Activated CD4-positive, CD25-positive, alpha-beta regulatory T cell (primary cell): ENCODE results near the gene ZDHHC14.
"Not testable (repeated sequence)": the region's sequence is repeated elsewhere in the genome, so short reads cannot be mapped to it uniquely, and the experiment has no call there.

Experiments used
- DNase-seq, 4 experiments: peaks; one replicate each; lab custom pipeline; 2025; lab: John Stamatoyannopoulos, UW

Gene ZDHHC14

GRCh38 chr6:157407646-157408045, 26.7 kb downstream of the ZDHHC14 start:
- no peak for DNase-seq

DNA sequence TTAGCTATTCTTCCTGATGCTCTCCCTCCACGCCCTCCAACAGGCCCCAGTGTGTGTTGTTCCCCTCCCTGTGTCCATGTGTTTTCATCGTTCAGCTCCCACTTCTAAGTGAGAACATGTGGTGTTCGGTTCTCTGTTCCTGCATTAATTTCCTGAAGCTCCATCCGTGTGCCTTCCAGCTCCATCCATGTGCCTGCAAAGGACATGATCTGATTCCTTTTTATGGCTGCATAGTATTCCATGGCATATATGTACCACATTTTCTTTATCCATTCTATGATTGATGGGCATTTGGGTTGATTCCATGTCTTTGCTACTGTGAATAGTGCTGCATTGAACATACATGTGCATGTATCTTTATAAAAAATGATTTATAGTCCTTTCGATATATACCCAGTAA, 27.4 kb downstream of the ZDHHC14 start:
- DNase-seq: not testable (repeated sequence)

GRCh38 chr6:157410045-157410444, 29.1 kb downstream of the ZDHHC14 start:
- DNase-seq: no peak

GRCh38 chr6:157411368-157411767, 30.4 kb downstream of the ZDHHC14 start:
- no peak for DNase-seq

- no peak for DNase-seq
Measured at GRCh38 chr6:157412791-157413190, 31.8 kb downstream of the ZDHHC14 start.

GRCh38 chr6:157420497-157420896, 39.5 kb downstream of the ZDHHC14 start:
- no peak for DNase-seq

DNA sequence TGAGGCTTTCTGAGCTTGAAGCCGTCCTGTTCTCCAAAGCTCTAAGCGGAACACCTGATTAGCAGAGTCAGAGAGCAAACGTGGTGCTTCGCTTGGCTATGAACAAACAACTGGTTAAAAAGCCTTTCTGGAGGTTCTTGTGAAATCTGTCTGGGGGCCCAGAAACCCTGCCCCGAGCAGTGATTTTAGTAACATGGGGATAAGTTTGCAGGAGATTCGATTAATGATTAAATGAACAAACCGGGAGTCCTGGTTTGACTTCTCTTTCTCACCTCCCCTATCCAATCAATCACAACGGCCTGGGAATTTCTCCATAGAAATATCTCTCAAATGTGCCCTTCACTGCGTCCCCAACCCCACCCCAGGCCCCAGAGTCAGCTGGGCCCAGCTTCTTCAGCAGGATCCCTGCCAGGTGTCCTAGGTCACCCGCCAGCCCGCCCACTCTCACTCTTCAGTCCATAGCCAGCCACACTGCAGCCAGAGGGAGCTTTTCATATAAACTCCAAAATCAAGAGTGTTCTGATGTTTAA, 43.6 kb downstream of the ZDHHC14 start:
- DNase-seq: no peak

DNA sequence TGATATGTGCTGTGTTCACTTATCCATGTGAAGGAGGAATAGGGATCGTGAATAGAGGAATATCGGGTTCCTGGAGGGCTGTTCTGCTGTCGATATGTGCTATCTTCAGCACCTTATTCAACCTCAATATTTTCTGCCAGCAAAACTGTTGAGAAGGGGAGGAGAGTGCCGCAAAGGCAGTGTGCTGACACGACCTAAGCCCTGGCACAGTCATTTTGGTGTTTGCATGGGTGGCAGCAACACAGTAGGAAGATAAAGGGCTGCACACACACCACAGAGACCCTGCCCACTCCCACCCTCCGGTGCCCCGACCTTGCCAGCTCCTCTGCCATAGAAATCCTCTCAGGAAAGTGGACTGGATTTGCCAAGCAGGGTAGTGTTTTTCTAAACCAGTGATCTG, 47.0 kb downstream of the ZDHHC14 start:
- DNase-seq: no peak

DNA sequence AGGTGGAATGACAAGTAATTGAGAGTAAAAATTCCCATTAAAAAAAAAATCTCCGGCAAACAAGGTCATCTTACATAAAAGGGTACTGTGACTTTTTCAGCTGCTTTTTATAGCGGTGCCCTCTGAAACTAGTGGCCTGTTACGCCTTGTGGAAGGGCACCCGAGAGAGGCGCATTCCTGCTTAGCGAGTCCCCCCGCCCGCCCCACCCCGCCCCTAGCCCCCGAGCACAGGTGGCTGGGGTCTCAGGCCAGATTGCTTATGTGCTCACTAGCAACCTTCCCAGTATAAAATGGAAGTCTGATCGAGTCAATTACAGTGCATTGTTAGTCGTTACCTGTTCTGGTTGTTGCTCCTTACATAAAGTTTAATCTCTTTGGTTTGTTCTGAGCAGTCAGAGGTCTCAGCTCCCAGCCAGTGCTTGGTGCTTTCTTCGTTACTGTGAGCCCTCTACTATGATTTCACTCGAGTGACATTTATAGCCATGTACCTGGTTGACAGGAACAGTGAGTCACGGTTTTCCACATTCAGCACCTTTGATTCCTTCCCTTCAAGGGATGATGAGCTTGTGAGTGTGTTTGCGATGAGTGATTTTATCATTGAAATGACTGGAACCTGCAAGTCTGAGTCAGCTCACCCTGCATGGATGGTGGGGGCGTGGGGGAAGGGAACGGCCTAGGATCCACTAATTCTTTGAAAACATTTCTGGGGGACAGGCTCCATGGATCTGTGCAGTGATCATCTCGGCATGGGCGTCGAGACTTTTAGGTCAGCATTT, 47.6 kb downstream of the ZDHHC14 start:
- DNase-seq: no peak

DNA sequence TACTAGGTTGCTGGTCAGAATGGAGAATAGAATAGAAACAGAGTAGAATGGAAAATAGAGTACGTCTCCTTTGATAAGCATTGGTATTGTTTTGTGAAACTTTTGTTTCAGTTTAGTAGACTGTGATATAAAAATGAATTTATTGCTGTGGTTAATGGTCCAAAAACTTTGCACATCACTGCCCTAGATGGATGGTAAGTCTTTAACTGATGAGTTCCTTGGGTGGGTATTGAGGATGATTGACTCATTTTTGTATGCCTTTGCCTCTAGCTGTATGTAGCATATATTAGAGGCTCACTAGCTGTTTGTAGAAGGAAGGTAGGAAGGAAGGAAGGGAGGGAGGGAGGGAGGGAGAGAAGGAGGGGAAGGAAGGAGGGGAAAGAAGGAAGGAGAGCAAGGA, 48.3 kb downstream of the ZDHHC14 start:
- no peak for DNase-seq

DNA sequence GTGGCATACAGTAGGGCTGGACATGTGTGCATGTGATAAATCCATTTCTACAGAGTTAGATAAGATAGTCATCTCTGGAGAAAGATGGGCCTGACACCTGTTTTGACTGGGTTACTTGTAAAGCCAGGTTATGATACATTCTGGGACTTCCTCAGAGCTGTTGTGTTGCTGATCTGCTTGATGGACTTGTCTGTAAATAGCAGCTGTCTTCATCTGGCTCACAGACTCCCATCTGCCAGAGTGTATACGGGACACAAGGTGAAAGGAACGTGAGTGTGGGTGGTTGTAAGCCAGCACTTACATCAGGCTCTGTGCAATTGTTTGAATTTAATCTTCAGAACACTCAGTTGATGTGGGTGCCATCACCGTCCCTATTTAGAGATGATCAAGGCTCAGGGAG, 49.8 kb downstream of the ZDHHC14 start:
- no peak for DNase-seq

DNA sequence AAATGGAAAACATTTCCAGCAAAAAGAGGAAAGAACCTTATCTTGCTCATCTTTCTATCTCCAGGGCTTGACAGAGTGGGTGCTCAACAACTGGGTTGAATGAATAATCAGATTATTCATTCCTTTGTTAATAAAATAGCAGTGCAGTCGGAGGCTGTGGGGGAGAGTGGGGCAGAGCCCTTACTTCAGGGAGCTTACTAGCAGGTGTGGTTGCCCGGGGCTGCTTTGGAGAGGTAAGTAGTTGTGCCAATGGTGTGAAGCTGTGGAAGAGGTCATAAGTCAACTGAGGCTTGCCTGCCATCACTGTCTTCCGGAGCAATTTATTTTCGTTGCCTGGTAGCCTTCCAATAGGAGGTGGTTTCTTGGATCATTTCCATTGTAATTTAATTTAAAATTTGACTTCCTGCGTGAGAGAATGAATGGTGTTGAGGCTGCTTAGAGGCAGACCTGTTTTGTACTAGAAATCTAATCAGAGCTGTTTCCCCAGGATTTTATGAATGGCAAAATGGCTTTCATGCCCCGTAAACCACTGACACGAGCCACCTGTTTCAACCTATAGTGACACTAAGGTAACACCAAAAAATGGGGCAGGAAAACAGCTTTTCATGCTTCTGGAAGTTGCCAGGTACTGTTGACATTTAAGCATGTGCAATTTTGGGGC, 51.4 kb downstream of the ZDHHC14 start:
- DNase-seq: no peak

DNA sequence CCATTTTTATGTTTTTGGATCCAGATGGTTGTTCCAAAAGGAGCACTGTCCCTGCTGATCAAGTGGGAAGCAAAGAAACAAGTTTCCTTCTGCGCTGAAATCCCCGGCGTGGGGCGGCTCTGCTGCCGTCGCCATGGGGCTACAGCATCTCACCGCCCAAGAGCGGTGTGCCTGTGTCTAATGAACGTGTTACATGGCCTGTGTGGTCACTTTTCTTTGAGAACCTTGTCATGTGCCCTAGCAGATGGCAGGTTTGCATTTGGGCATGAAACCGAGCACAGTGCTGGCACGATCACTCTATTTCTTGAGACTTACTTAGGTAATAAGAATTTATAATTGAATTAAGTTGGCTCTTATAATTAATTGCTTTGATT, 51.9 kb downstream of the ZDHHC14 start:
- DNase-seq: no peak

DNA sequence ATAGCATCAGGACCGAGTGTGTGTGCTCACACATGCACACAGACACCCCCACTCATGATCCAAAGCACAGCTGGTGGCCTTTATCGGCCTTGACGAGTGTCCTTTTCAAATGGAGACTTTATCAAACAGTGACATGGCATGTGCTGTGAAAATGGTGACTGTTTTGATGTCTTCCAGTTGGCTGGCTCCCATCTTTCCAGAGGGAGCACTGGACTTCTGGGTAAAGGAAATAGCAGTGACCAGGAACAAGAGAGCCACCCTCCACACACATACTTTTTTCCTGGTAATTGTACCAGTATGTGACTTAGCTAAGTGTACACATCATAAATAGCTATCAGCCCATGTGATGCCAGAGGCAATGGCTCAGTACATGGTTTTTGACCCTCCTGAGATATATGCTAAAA, 52.7 kb downstream of the ZDHHC14 start:
- DNase-seq: no peak

- no peak for DNase-seq
Measured at GRCh38 chr6:157434349-157435033, 53.5 kb downstream of the ZDHHC14 start.

GRCh38 chr6:157436219-157436943, 55.4 kb downstream of the ZDHHC14 start:
- DNase-seq: no peak

GRCh38 chr6:157436944-157437336, 56.0 kb downstream of the ZDHHC14 start:
- no peak for DNase-seq

DNA sequence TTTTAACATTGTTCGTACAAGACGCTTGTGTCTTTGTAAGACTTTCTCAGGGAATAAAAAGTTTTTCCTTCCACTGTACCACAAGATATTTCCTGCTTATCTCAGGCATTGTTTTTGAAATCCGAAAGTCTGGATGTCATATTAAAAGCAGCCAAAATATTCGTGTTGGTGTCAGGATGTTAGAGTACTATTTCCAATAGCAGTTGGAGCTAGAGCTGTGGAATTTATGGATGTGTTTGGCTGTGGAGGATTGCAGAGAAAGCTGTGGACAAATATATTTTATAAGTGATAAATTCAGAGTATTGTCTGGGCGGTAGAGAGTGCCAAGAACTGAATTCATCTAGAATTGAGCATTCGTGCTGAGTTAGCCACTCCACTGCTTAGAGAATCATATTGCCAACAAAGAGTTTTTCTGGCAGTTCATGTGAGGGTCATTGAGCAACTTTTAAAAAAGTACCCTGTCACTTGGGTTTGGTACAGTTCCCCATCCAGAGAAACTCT, 57.7 kb downstream of the ZDHHC14 start:
- DNase-seq: no peak

DNA sequence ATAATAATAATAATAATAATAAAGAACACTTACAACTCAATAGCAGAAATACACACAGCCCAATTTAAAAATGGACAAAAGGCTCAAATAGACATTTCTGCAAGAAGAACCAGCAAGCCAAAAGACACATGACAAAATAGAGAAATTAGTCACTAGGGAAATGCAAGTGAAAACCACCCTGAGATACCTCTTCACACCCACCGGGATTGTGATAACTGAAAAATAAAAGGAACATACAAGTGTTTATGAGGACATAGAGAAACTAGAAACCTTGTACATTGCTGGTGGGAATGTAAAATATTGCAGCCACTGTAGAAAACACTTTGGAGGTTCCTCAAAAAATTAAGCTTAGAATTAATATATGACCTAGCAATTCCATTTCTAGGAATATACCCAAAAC, 59.2 kb downstream of the ZDHHC14 start:
- no peak for DNase-seq

DNA sequence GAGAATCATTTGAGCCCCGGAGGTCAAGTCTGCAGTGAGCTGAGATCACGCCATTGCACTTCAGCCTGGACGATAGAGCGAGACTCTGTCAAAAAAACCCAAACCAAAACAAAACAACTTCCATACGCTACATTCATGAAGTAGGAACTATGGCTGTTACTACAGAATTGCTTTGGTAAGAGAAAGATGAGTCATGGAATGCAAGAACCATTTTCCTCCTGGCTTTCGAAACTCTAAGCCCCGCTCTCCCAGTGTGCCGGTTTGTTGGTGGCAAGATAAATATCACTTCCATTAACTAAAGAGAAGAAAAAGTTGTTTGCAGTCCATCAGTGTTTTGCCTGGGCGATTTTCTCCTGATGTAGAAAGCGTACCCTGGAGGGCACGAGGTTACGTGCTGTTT, 61.3 kb downstream of the ZDHHC14 start:
- no peak for DNase-seq

DNA sequence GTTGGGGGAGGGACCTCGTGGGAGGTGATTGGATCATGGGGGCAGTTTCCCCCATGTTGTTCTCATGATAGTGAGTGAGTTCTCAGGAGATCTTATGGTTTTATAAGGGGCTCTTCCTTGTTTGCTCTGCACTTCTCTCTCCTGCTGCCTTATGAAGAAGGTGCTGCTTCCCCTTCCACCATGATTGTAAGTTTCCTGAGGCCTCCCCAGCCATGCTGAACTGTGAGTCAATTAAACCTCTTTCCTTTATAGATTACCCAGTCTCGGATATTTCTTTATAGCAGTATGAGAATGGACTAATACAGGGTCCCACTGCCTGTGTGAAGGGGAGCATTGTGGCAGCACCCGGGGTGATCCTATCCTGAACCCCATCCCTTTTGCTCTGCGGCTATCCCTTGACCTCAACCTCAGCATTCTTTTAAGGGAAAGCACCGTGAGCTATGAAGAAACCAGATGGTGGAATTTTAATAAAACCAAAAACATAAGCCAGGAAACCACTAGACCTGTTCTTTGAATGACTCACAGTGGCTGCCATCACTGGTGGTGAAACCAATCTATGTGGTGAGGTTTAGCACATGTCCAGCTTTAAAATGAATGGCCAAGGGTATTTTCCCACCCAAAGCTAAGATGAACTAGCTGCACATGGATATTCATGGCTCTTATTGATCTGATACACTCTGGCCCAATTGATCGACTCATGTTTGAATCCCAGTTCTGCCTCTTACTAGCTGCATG, 62.2 kb downstream of the ZDHHC14 start:
- DNase-seq: no peak
